Activated gamma-delta T cell treated with Interleukin-2 at 50 U/mL for 16 hours (primary cell): Measurements from ENCODE around the gene EDA.

Source experiments
- DNase-seq: peaks from one replicate; pipeline ENCODE4 v3.0.0-alpha.2; 2020

EDA gene

DNA sequence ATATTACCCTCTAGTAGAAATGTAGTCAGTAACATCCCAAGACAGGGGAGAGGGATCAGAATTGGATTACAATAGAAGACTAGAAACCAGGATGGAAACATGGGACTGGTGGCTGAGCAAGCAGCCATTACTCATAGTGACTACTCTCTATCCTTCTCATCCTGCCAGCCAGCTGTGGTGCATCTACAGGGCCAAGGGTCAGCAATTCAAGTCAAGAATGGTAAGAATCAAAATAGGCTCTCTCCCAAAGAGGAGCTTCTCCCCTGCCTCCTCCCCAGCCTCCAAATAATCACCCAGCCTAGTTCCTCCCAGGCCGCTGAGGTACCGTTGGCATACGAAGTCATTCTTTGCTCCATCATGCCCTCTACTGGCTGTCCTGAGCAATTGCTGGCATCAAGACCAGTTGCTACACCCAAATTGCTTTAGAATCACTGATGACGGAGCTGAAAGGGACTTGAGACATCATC lies 414.4 kb downstream of the EDA start:
- peak; percentile 13 for DNase-seq

DNA sequence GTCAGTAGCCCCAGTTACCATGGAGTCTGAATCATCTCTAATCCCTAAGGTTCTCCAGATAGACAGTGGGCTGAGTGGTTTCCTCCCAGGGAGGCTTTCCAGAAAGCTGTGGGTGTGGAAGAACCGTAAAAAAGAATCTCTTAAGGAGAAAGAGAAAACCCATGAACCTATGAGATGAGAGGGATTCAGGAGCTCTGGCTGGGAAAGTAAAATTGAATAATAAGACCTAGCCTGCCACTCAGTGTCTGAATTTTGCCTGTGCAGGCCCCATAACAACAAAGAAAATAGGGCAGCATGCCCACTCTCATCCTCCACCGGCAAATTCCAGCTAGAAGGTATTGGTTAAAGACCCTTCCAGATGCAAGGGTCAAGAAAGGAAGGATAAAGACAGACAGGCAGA lies 416.9 kb downstream of the EDA start:
- DNase-seq, result no peak

DNA sequence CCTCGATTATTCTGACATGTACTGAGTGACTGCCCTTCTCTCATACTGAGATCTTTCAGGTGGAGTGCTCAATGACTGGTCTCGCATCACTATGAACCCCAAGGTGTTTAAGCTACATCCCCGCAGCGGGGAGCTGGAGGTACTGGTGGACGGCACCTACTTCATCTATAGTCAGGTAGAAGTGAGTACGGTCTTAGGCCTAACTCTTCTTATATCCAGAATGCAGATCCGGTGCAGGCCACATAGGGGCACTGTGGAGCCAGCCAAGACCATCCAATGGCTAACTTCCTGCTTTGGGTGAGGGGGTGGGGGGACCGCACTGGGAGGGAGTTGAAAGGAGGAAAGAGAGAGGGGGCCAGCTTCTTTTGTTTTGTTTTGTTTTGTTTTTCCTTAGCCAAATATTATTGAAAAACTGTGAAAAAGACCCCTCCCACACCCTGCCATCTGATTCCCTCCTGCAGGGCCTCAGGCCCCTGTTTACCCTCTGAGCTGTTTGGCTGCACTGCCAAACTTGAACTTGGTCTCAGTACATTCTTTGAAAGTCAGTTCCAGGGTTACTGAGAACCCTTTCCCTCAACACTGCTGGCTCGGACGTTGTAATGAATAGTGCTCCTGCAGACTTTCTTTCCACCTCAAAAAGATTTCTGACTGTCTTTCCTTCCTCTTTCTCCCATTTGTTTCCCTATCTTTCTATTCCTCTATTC lies 417.6 kb downstream of the EDA start:
- no peak for DNase-seq

DNA sequence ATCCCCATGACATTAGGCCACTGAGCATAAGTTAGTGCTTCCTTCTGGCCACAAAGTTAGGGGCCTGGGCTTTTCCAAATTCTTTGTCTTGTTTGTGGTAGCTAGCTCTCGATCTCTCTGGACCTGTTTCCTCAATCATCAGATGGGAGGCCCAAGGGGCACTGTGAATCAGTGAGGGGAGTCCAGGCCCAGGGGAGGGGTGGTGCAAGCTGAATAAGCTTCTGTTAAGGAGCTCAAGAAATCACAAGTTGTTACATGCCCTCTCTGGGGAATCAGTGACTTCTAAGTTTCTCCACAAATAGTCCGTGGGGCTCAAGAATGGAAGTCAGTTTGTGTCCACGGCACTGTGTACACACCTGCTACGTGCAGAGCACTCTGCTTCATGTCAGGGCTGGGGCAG lies 418.7 kb downstream of the EDA start:
- no peak for DNase-seq

DNA sequence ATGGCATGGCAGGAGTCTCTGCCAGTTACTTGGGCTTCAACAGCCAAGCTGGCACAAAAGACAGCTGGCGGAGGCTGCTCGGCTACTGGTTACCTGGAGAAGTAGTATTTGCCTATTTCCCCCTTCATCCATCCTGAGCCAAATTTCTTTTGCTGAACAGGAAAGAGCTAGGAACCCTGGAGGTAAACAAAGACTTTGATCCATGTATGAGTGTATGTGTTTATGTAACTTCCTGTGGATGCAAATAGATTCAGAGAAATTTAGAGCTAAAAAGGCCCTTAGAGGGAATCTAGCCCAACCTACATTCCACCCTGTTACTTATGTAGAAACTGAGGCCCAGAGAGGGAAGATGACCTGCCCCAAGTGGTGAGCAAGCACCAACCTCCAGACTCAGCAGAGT lies 422.6 kb downstream of the EDA start:
- no peak for DNase-seq

DNA sequence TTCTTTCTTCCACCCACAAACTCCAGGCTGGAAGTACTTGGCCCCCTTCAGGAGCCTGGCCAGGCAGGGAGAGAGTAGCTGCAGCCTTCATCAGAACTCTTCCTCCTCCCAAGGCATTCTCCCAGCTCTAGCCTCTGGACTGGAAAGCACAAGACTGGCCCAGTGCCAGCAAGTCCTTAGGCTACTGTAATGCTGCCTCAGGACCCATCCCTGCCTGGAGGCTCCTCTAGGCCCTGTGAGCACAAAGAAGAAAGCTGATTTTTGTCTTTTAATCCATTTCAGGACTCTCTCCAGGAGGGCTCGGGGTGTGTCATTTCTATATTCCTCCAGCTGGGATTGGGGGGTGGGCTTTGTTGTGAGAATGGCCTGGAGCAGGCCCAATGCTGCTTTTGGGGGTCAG lies 423.0 kb downstream of the EDA start:
- no peak for DNase-seq

DNA sequence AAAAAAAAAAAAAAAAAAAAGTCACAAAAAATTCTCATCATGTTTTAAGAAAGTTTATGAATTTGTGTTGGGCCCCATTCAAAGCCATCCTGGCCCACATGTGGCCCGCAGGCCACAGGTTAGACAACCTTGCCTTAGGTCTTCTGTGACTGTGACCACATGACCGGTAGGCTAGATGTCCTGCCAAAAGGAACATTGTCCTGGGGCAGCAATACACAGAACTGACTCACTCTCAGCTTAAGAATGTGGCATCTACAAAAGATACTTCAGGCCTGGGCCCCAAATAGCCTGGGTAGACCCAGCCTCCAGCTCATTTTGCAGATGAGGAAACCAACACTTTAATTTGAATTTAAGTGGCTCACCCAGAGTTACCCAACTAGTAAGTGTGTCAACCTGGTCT lies 423.8 kb downstream of the EDA start:
- DNase-seq, result no peak

DNA sequence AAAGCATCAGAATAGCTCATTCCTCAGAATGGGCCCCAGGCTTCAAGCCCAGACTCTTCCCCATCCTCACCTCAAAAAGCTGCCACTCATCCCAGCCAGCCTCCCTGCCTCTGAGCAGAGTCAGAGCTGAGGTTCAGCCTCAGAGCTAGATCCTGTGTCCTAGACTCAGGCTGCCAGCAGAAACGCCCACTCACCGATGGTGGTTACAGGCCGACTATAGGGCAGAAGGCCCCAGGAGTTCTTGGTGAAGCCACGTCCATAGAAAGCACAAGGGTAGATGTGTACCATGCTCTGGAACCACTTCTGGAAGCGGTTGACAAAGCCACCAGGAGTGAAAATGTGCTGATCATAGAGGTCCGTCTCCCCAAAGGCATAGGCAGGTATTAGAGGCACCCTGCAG lies 426.1 kb downstream of the EDA start:
- no peak for DNase-seq

DNA sequence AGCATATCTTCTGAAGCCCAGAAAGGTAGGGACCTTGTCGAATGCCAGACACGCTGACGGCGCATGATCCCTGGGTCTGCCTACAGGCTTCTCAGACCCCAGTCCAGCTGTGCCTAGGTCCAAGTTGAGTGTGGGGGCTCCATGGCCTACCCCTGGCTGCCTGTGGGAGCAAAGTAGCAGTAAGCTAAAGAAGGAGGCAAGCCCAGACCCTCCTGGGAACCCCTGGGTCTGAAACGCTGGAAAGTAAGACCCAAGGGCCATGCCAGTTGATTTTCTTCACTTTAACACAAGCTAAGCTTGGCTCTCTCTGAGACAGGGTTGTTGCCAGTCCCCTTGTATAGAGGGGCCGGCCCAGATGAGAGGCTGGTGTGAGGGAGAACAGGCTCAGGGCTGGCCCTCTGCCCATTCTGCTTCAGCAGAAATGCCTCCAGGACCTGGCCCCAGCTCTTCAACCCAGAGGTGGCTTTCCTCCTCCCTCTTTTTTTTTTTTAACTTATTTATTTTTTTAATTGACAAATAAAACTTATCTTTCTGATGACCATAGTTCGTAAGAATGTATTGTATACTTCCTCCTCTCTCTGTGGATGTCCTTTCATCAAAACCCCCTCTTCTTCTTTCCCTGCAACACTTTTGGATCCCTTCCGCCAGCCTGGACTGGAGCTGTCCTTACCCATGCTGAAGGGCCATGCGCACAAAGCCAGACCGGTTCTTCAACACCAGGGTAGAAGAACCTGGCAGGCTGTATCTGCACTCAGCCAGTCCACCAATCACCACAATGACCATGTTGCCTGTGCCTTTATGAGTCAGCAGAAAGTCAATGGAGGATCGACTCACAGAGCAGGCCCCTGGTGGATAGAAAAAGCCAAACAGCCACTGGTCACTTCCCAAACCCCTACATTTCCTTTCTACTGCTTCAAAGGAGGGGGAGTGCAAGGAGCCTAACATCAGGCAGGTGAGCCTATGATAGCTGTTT lies 426.8 kb downstream of the EDA start:
- DNase-seq, result no peak

DNA sequence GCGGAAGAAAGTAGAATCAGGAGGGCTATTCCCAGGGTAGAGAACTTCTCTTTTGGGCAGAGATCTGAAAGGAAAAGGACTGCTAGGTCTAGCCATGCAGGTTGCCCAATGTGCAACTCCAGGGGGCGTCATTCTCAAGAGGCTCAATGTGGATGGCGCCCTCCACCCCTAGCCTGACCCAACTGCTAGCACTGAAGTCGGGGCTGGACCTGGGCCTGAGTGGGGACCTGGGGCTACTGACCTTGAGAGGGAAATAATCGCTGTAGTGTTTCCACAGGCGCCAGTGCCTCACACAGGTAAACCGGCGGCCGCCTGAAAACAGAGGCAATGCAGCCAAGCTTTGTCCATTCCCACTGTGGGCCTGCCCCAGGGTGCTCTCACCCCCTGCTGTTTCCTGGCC lies 427.8 kb downstream of the EDA start:
- no peak for DNase-seq

DNA sequence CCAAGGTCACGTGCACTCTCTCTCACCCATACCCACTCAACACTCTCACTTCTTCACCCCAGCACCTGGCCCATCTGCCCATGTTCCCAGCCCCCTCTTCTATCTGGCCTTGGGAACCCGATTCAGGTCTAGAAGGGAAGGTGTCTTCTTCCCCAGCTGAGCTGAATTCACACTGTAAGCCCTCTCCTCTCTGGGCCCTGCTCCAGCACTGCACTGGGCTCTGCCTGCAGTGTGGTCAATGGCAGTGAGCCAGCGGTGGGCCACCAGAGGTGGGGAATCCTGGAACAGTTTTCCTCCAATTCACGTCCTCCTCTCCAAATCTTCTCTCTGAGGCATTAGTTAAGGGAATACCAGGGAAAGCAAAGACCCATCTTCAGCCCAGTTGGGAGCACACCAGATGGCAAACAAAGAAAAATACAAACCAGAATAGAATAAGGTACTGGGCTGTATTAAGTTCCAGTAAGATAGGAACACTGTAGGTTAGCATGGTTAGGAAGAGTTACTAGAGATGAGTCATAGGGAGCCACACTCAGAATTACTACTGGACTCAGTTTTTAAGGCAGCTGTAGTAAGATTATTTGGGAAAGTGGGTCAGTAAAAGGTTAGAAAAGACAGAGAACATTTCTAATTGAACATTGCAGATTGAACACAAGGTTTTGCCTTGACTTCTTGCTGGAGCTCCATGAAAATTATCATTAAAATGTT lies 428.8 kb downstream of the EDA start:
- DNase-seq, result no peak

DNA sequence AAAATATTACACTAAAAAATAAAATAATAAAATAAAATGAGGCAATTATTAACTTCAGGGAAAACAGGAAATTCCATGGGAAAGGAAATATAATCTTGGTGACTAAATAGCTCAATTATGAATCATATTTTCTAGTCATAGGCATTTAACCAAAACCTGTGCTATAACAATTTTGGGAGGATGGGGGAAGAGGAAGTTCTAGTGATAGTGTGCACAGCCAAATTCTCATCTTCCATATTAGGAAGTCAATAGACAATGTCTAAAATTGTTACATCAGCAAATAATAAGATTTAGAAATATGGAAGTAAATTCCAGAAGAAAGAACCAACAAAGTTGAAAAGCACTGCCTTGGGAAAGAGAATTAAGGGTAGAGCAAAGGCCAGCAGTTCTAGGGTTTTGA lies 431.1 kb downstream of the EDA start:
- DNase-seq, result no peak

DNA sequence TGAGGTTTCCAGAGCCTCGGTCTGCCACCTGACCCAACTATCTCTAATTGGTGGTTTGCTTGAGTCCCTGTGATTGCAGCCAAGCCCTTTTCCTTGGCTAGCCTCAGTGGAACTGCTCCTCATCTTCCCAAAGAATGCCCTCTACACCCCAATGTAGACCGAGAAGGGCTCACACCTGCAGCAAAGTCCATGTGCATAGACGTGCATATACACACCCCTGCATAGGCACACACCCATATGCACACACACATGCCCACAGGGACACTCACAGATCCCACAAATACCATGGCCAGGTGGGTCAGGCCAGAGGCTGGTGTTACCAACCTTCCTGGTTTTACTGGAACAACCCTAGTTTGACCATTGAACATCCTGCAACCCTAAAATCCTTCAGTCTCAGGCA lies 433.5 kb downstream of the EDA start:
- DNase-seq, result no peak

DNA sequence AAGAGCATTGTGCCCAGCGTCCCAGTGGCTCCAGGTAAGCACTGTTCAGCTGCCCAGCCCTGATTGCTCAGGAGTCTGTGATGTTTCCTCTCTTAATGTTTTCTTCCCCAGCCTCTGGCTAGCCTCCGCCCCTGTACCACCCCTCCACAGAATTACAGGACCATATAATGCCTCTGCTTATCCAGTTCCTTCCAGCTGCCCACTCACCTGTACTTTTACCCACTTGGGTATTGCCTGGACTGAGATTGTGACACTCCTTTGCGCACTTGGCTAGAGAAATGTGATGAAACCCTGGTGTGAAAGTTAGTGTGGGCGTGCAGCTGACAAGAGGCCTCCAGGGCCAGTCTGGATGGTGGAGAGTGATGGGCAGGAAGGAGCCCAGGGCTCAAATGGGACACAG lies 434.0 kb downstream of the EDA start, which contains the start of gene AWAT2:
Gene AWAT2 (minus strand): TSS at position 14 of the 400 bp plus-strand sequence. CDS start 6 bp downstream, at position 8.
- DNase-seq, result no peak

DNA sequence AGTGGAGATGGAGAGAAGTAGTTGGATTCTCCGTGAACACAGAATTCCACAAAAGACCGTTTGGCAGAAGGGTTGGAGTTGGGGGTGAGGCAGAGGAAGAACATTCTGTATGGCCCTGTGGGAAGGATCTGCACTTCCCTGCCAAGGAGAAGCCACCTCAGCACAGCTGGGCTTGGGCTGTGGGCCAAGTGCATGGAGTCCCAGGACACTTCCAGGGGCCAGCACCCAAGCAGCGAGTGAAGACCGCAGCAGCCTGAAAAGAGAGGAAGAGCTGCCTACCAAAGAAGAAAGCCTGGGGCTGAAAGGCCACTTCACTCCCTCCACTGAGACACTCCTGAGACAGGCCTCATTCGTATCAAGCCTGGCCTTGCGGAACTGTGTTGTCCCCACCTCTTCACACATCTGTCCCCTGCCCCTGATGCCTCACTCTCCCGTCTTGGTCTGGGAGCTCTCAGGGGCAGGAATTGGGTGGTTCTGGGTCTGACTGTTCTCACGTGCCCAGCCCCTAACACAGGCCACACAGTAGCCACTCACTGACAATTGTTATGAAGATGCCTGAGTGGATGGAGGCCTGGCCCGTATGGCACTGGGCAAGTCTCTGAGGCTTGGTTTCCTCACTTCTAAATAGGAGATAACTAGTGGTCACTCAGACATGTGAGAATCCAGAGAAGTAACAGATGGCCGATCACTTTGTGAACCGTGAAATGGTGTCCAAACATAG lies 437.1 kb downstream of the EDA start:
- DNase-seq, result no peak

DNA sequence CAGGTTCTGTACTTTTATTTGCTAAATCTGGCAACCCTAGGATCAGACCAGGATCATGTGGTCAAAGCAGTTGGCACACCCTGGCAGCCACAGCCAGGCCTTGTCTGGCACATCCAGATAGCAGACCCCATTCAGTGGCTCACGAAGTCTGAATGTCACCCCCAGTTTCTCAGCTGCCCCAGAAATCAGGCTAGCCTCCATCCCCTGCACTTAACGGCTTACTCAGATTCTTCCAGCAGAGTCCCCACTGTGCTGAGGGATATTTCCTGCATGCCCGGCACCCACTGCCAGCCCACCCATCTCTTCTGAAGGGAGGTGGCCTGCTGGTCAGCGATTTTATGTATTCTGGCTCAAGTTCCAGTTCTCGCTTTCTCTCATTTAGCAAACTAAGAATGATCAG lies 438.5 kb downstream of the EDA start:
- no peak for DNase-seq

DNA sequence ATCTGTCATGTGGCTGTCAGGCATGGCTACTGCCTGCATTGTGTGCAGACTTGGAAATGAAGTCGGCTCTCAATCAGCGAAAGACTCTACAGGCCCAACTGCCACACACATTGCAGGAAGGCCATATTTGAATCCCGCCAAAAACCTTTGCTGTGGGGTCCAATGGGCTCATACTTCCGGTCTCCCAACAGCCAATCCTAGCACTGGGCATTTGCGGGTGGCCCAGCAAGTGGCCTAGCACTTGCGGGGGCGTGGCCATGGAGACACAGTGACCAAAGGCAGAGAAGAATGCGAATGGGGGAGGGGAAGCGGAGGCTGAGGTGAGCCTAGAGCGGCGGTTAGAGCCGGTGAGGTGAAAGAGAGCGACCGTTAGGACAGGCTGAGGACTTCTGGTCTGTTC lies 446.2 kb downstream of the EDA start, which contains the start of gene OTUD6A:
Gene OTUD6A (plus strand): TSS at position 382 of the 400 bp plus-strand sequence. CDS start 68 bp downstream, outside the sequence.
- DNase-seq, result no peak

DNA sequence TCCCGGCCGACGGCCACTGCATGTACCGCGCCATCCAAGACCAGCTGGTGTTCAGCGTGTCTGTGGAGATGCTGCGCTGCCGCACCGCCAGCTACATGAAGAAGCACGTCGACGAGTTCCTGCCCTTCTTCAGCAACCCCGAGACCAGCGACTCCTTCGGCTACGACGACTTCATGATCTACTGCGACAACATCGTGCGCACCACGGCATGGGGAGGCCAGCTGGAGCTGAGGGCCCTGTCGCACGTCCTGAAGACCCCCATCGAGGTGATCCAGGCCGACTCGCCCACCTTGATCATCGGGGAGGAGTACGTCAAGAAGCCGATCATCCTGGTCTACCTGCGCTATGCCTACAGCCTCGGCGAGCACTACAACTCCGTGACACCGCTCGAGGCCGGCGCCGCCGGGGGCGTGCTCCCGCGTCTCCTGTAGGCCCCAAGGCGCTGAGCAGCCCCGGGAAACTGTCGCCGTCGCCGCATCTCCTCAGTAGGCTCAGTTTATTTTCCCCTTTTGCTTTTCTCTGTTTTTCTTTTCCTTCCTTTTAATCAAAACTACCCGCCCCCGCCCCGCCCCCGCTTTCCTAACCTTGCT lies 447.1 kb downstream of the EDA start:
- no peak for DNase-seq

DNA sequence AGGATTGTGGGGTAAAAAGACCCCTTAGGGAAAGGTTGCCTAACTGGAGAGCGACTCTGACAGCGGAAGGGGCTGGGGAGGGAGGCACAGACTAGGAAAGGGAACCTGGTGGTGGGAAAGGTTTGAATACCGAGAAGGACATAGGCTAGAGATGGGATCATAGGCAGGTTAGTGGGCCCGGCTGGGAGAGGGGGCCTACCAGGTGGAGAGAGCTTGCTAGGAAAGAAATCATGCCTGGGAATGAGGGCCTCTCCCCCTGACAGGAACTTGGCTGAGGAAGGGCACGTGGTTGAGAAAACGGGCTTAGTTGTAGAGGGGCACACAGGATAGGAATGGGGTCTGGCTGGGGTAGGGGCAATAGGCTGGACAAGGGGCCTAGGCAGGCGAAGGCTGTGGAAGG lies 450.7 kb downstream of the EDA start:
- no peak for DNase-seq

DNA sequence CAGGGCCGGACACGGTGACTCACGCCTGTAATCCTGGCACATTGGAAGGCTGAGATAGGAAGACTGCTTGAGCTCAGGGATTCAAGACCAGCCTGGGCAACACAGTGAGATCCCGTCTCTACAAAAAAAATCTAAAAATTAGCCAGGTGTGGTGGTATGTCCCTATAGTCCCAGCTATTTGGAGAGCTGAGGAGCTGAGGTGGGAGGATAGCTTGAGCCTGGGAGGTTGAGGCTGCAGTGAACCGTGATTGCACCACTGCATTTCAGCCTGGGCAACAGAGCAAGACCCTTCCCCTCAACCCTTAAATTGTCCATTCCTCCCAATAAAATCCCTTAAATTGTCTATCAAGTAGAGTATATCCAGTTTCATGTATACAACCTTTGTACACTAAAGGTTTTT lies 463.4 kb downstream of the EDA start:
- DNase-seq, result no peak

DNA sequence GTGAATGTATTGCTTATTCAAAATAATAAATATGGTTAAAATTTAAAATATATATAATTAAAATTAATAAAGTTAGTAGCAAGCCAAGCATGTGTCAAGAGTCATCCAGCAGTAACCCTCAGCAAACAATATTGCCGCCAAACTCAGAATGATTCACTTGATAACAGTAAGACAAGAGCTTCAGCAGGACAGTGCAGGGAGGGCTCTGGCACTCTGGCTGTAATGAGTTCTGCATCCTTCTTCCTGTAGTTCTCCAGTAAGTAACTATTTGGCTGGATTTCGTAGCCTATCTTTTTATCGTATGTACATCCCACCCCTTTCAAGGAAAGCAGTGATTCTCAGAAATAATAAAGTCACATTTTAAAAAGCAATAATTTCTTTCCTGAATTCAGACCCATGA lies 464.0 kb downstream of the EDA start:
- no peak for DNase-seq

DNA sequence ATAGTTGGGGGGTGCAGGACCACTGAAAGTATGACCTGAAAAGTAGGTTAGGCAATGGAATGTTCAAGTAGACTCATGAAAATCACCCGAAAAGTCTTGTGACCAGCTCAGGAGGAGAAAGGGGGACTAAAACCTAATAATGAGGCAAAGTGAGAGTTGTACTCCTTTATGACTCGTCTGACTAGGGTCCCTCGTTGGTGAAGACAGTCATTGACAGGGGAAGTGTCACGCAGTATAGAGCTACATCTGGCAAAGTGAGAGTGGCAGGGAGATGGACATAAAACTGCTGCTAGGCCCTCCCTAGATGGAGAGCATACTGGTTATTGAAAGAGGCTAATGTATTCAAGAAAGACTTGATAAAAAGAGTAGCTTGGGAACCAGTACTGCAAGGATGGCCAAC lies 466.8 kb downstream of the EDA start:
- no peak for DNase-seq
